B cell (primary cell): ENCODE data around the gene PPP1R13B. TPM values are rescaled to one million over a fixed set of nuclear protein-coding genes. Genes with fewer than 3 reads are reported as not detected.

ENCODE experiments used
- ATAC-seq: fragments of 200-7000 bp; cut with Tn5 transposase; one replicate; pipeline ENCODE4 v1.10.0; 2021; ENCODE audit warnings: low read depth, mild to moderate bottlenecking, moderate number of reproducible peaks, moderate library complexity
- CTCF ChIA-PET: fragments of 350-600 bp; sonication (Branson Sonifier 250); formaldehyde crosslinking; loops from one replicate; lab custom pipeline; 2021; ENCODE audit warnings: antibody characterized with exemption, inconsistent platforms; lab: Charles Lee
- POLR2A ChIA-PET: fragments of 350-600 bp; sonication (Branson Sonifier 250); formaldehyde crosslinking; loops from one replicate; lab custom pipeline; 2021; ENCODE audit warnings: antibody characterized with exemption; lab: Charles Lee
- DNase-seq: peaks from one replicate; pipeline ENCODE4 v3.0.0; 2013
- H2AFZ ChIP-seq: 2 replicates; pipeline ENCODE4 v1.6.1; 2012; ENCODE audit warnings: mild to moderate bottlenecking, low read depth, low read length; ENCODE audit not compliant: insufficient read depth, poor library complexity, severe bottlenecking
- H3K27ac ChIP-seq, 2 donors: 1 replicate in 1 of 2; 2 replicates in 1 of 2; pipeline ENCODE4 v1.5.1; 2012 to 2013; ENCODE audit warnings: low read length in 2 of 2, mild to moderate bottlenecking in 2 of 2, moderate library complexity in 1 of 2
- H3K27me3 ChIP-seq, 4 experiments: fragments of 200-600 bp in 1 of 4; sonication (generic) in 1 of 4; replicated peaks in 1 of 4; 1 replicate in 2 of 4; 2 replicates in 2 of 4; pipeline versions ENCODE4 v1.6.1 to v1.7.0; 2013 to 2016; ENCODE audit warnings: low read length in 3 of 4, mild to moderate bottlenecking in 2 of 4, mixed read lengths in 1 of 4, moderate library complexity in 1 of 4; ENCODE audit not compliant: insufficient read depth in 4 of 4, control insufficient read depth in 3 of 4; ENCODE audit errors: control extremely low read depth in 1 of 4
- H3K36me3 ChIP-seq, 2 experiments: replicated peaks in 1 of 2; 1 replicate in 1 of 2; 2 replicates in 1 of 2; pipeline versions ENCODE4 v1.6.1 to v1.7.1; 2013; ENCODE audit warnings: low read length in 1 of 2; ENCODE audit not compliant: insufficient read depth in 2 of 2, control insufficient read depth in 1 of 2; ENCODE audit errors: control extremely low read depth in 1 of 2, extremely low read depth in 1 of 2
- H3K4me1 ChIP-seq, 2 donors: fragments of 200-600 bp in 1 of 2; sonication (generic) in 1 of 2; 1 replicate in 1 of 2; 2 replicates in 1 of 2; pipeline versions ENCODE4 v1.5.1 to v1.6.1; 2013 to 2017; ENCODE audit warnings: low read length in 2 of 2; ENCODE audit not compliant: control insufficient read depth in 2 of 2, insufficient read depth in 2 of 2
- H3K4me2 ChIP-seq: replicated peaks from 2 replicates; pipeline ENCODE3; 2012; ENCODE audit warnings: mild to moderate bottlenecking, low read depth, low read length; ENCODE audit not compliant: poor library complexity, severe bottlenecking
- H3K4me3 ChIP-seq, 5 experiments: fragments of 200-600 bp in 1 of 5; sonication (generic) in 1 of 5; 1 replicate in 3 of 5; 2 replicates in 2 of 5; pipeline versions ENCODE4 v1.5.1 to v1.7.0; 2011 to 2016; ENCODE audit warnings: low read length in 4 of 5, mild to moderate bottlenecking in 4 of 5, low read depth in 2 of 5, control low read depth in 1 of 5, moderate library complexity in 1 of 5; ENCODE audit not compliant: insufficient read depth in 1 of 5; ENCODE audit errors: control extremely low read depth in 1 of 5, extremely low read depth in 1 of 5
- H3K79me2 ChIP-seq: fragments of 200-600 bp; sonication (generic); one replicate; pipeline ENCODE4 v1.6.0; 2016; ENCODE audit warnings: low read length; ENCODE audit not compliant: control insufficient read depth, insufficient read depth
- H3K9ac ChIP-seq: fragments of 200-600 bp; sonication (generic); 2 replicates; pipeline ENCODE4 v1.6.1; 2017; ENCODE audit warnings: mild to moderate bottlenecking, low read length, moderate library complexity
- H3K9me3 ChIP-seq, 3 donors: one replicate each; pipeline versions ENCODE4 v1.6.1 to v1.7.1; 2013; ENCODE audit warnings: low read length in 2 of 3; ENCODE audit not compliant: control insufficient read depth in 2 of 3, insufficient read depth in 1 of 3; ENCODE audit errors: control extremely low read depth in 1 of 3
- H4K20me1 ChIP-seq: 2 replicates; pipeline ENCODE4 v1.6.0; 2012; ENCODE audit warnings: mild to moderate bottlenecking, low read length; ENCODE audit not compliant: insufficient read depth, control insufficient read depth, poor library complexity, severe bottlenecking
- H3K27ac Mint-ChIP-seq: one replicate; pipeline ENCODE4 v1.8.0; 2021; ENCODE audit warnings: mixed read lengths
- H3K27me3 Mint-ChIP-seq: one replicate; pipeline ENCODE4 v1.8.0; 2021; ENCODE audit warnings: mixed read lengths
- H3K4me1 Mint-ChIP-seq: one replicate; pipeline ENCODE4 v1.8.0; 2021; ENCODE audit warnings: mixed read lengths
- H3K4me3 Mint-ChIP-seq: one replicate; pipeline ENCODE4 v1.8.0; 2021; ENCODE audit warnings: mixed read lengths
- H3K9me3 Mint-ChIP-seq: one replicate; pipeline ENCODE4 v1.8.0; 2022; ENCODE audit warnings: mixed read lengths; ENCODE audit not compliant: insufficient read depth
- CTCF ChIP-seq: fragments of 200-600 bp; IDR thresholded peaks from one replicate; pipeline ENCODE4 v1.8.0; 2022; ENCODE audit warnings: antibody characterized with exemption, mild to moderate bottlenecking
- EZH2 ChIP-seq: IDR thresholded peaks from 2 replicates; pipeline ENCODE4 v1.6.1; 2012; ENCODE audit warnings: borderline replicate concordance, low read depth, mild to moderate bottlenecking, moderate library complexity, low read length; ENCODE audit not compliant: insufficient read depth, poor library complexity, severe bottlenecking
- WGBS: methylation state at CpG from one replicate; pipeline ENCODE4 v1.1.5; 2013; ENCODE audit warnings: missing lambda C conversion rate; ENCODE audit not compliant: insufficient coverage; 5-methylcytosine and 5-hydroxymethylcytosine counted together
- intact Hi-C: fragments of 100-400 bp; cut with micrococcal nuclease; formaldehyde crosslinking; loops from one replicate; pipeline ENCODE4 v1.10.0; 2022
- polyA plus RNA-seq: library from polyadenylated mRNA; depleted of rRNA; stranded (reverse); fragments of >200 nt; gene quantifications from 2 replicates; pipeline ENCODE4 v1.2.3, GENCODE V29; 2012
- total RNA-seq, 2 donors: library from RNA; stranded (reverse); fragments of 120-200 nt in 1 of 2; gene quantifications; 1 replicate in 1 of 2; 2 replicates in 1 of 2; pipeline versions ENCODE4 v1.2.3 to v1.2.4, GENCODE V29; 2013 to 2022

Gene PPP1R13B
- total and polyA plus RNA-seq, 2 donors (not counting 1 experiment from before 2014, with no cell fraction given) = 10.1 to 27.7 TPM

DNA sequence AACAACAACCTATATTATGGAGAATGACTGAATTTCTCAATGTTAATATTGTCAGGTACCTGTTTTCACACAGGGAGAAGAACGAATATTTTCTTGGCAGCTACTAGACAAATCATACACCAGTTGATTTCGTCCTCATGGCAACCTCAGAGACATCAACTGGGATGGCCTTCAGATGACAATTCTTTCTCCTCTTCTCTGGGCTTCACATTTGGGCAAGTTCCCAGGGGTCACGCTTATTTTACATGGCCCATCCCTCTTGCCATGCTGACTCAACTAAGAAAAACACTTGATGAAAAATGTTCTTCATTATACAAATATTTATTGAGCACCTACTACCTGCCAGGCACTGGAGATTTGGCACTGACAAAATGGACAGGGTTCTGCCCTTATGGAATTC, 29.0 kb downstream of the PPP1R13B start:
- Histone ChIP-seq H3K4me1 (peaks cover 16 to 18% of the 10 kb centered on the region in 2 donors), H3K9ac (no peak overlapping the region), H3K27ac (no peak overlapping the region), H4K20me1 (peaks cover 5% of the 10 kb centered on the region), H3K79me2 (peaks cover 13% of the 10 kb centered on the region), H3K4me2 (no peak overlapping the region), H3K9me3 (peaks cover 0 to 4% (median 0%) of the 10 kb centered on the region in 3 donors), H3K36me3 (no peaks in the 10 kb centered on the region), H3K4me3 (no peak overlapping the region), H3K27me3 (no peaks in the 10 kb centered on the region), H2AFZ (no peak overlapping the region)
- POLR2A ChIA-PET = no interaction called here
- 100% methylated on average over 3 of the region's 3 CpGs for WGBS
- no peak overlapping the region for H3K27ac Mint-ChIP-seq
- no peaks in the 10 kb centered on the region for H3K27me3 Mint-ChIP-seq
- H3K9me3 Mint-ChIP-seq = no peaks in the 10 kb centered on the region
- H3K4me1 Mint-ChIP-seq = peaks cover 35% of the 10 kb centered on the region
- TF ChIP-seq EZH2 = no peak
- no peak for TF ChIP-seq CTCF
- intact Hi-C loops = no loop called here
- ATAC-seq (no peak), DNase-seq (no peak)
- CTCF ChIA-PET = interaction anchor here (1.0 to 2.5 kb wide), 2 partner anchors 10 to 12 kb away, joined by 3 to 13 read pairs; no protein-coding TSS in a partner anchor
- H3K4me3 Mint-ChIP-seq = no peak overlapping the region

DNA sequence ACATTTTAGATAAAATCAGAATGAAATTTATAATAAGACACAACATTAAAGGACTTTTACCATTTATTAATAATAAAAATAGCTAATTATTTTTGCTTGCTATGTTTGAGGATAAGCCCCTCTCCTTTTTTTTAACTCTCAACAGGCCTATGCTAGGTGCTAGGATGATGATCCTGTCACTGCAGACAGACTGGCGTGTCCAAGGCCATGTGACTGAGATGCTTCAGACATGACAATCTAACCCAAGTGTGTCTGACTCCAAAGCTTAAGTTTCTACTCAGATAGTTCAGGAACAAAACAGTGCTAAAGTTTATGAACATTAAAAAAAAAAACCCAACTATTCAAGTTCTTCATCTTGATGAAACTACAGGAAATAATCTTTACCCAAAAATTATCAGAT, 29.8 kb downstream of the PPP1R13B start:
- intact Hi-C loops = no loop called here
- Mint-ChIP-seq H3K9me3 (no peaks in the 10 kb centered on the region), H3K4me3 (no peak overlapping the region), H3K4me1 (peaks cover 33% of the 10 kb centered on the region), H3K27ac (no peak overlapping the region), H3K27me3 (no peaks in the 10 kb centered on the region)
- H3K36me3 ChIP-seq = no peaks in the 10 kb centered on the region
- peaks cover 0 to 4% (median 0%) of the 10 kb centered on the region in 3 donors for H3K9me3 ChIP-seq
- no peak overlapping the region for H3K4me2 ChIP-seq
- WGBS = no CpG with 5 or more reads among the region's 1 CpG
- no peak for ATAC-seq
- no peak for DNase-seq
- no peaks in the 10 kb centered on the region for H3K27me3 ChIP-seq
- H3K4me1 ChIP-seq = peaks cover 16 to 18% of the 10 kb centered on the region in 2 donors
- H3K4me3 ChIP-seq = no peak overlapping the region
- H3K79me2 ChIP-seq = peaks cover 13% of the 10 kb centered on the region
- ChIA-PET POLR2A (no interaction called here), CTCF (interaction anchor here (1.9 to 2.2 kb wide), 2 partner anchors 10 to 93 kb away, joined by 6 to 20 read pairs; no protein-coding TSS in a partner anchor)
- H2AFZ ChIP-seq = no peak overlapping the region
- H3K27ac ChIP-seq = no peak overlapping the region
- no peak overlapping the region for H3K9ac ChIP-seq
- H4K20me1 ChIP-seq = peaks cover 5% of the 10 kb centered on the region
- TF ChIP-seq EZH2 = no peak
- no peak for TF ChIP-seq CTCF
